Measurements from ENCODE around the gene WDR45B.

Gene WDR45B

GRCh38 chr17:82596837-82597672 lies 51.2 kb downstream of the WDR45B start:
- TF ChIP-seq, protein P1, sequence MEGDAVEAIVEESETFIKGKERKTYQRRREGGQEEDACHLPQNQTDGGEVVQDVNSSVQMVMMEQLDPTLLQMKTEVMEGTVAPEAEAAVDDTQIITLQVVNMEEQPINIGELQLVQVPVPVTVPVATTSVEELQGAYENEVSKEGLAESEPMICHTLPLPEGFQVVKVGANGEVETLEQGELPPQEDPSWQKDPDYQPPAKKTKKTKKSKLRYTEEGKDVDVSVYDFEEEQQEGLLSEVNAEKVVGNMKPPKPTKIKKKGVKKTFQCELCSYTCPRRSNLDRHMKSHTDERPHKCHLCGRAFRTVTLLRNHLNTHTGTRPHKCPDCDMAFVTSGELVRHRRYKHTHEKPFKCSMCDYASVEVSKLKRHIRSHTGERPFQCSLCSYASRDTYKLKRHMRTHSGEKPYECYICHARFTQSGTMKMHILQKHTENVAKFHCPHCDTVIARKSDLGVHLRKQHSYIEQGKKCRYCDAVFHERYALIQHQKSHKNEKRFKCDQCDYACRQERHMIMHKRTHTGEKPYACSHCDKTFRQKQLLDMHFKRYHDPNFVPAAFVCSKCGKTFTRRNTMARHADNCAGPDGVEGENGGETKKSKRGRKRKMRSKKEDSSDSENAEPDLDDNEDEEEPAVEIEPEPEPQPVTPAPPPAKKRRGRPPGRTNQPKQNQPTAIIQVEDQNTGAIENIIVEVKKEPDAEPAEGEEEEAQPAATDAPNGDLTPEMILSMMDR (conservative IDR thresholded peaks at IDR 0.05) = no peak
- no peak for TF ChIP-seq ZFX (IDR thresholded peaks at IDR 0.05)
- H3K27ac ChIP-seq = no peak overlapping the region

- no peak overlapping the region for H3K27ac ChIP-seq
- TF ChIP-seq, protein P1 (conservative IDR thresholded peaks at IDR 0.05) = no peak
Measured at GRCh38 chr17:82596296-82596695, 51.9 kb downstream of the WDR45B start.

DNA sequence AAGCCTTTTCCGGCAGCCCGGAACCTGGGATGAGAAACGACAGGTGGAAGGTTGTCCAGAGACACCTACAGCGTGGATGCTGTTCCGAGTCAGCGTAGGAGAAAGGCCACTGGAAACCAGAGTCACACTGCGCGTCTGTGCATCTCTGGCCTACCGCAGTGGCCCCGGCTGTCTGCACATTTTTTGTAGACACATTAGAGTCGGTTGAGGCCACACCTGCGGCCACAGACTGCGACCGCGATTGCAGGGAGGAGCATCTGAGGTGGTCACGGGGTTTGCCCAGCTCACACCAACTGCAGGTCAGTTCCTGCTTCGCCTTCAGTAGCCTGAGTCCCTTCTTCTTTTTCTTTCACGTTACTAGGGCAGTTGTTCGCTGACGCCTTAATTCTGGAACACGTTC lies 52.4 kb downstream of the WDR45B start:
- TF ChIP-seq, protein P1 (conservative IDR thresholded peaks at IDR 0.05) = no peak
- no peak for TF ChIP-seq ZFX (IDR thresholded peaks at IDR 0.05)
- no peak overlapping the region for H3K27ac ChIP-seq

GRCh38 chr17:82594571-82594970 lies 53.7 kb downstream of the WDR45B start:
- H3K27ac ChIP-seq = no peak overlapping the region
- TF ChIP-seq ZFX (IDR thresholded peaks at IDR 0.05) = no peak
- TF ChIP-seq, protein P1 (conservative IDR thresholded peaks at IDR 0.05) = no peak

- H3K27ac ChIP-seq = peak overlapping the region; percentile 85
- TF ChIP-seq, protein P1 (conservative IDR thresholded peaks at IDR 0.05) = no peak
- no peak for TF ChIP-seq ZFX (IDR thresholded peaks at IDR 0.05)
Measured at GRCh38 chr17:82593590-82594087, 54.6 kb downstream of the WDR45B start.

- H3K27ac ChIP-seq = peak overlapping the region; percentile 85
- TF ChIP-seq, protein P1 (conservative IDR thresholded peaks at IDR 0.05) = no peak
- TF ChIP-seq ZFX (IDR thresholded peaks at IDR 0.05) = no peak
Measured at GRCh38 chr17:82592767-82593589, 55.3 kb downstream of the WDR45B start.

GRCh38 chr17:82592289-82592766 lies 55.9 kb downstream of the WDR45B start:
- TF ChIP-seq, protein P1 (conservative IDR thresholded peaks at IDR 0.05) = no peak
- no peak for TF ChIP-seq ZFX (IDR thresholded peaks at IDR 0.05)
- peak overlapping the region; percentile 85 for H3K27ac ChIP-seq

Data from C4-2B (cell line).